NCI-H128 (cell line): Measurements from ENCODE around the gene HAT1.
"Not testable (repeated sequence)": the region's sequence is repeated elsewhere in the genome, so short reads cannot be mapped to it uniquely, and the experiment has no call there.

Source experiments
- DNase-seq: peaks from one replicate; lab custom pipeline; 2025; ENCODE audit not compliant: unreplicated experiment; lab: John Stamatoyannopoulos, UW

HAT1 gene

DNA sequence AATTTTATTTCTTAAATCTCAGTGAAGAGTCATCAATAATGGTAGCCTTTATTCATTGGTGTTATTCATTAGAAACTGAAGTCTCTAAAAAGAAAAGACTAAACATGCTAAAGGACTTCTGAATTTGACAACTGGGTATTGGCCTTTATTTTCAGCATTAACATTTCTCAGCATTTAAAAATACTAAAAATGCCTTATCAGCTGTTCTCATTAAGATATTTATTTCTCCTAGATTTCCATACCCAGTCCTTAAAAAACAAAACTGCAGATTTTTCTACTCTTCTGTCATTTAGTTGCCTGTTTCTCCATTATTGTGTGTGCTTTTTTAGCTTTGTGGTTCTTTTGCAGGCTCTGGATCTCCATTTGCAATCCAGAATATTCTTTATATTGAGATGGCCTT lies 46.2 kb downstream of the HAT1 start:
- DNase-seq, result no peak

DNA sequence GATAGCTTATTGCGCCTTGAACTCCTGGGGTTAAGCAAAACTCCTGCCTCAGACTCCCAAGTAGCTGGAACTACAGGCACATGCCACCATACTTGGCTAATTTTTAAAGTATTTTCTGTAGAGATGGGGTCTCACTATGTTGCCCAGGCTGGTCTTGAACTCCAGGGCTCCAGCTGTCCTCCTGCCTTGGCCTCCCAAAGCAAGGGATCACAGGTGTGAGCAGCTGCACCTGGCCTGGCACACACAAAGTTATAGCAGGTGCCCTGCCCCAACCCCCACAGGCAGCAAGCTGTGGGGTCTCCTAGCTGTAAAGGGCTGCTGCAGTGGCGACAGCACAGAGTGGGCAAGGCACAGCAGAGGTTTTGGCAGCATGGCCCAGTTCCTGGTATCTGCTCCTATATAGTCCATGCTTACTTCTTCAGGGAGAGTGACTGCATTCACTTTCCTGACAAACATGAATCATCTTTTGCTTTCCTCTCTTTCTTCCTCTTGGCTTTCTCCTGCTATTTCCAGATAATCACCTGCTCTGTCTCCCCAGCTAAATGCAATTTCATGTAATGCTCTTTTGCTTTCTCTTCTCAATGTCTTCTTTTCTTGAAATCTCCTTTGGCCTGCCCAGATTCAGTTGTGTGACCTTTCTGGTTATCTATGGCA lies 50.2 kb downstream of the HAT1 start:
- DNase-seq, result no peak

DNA sequence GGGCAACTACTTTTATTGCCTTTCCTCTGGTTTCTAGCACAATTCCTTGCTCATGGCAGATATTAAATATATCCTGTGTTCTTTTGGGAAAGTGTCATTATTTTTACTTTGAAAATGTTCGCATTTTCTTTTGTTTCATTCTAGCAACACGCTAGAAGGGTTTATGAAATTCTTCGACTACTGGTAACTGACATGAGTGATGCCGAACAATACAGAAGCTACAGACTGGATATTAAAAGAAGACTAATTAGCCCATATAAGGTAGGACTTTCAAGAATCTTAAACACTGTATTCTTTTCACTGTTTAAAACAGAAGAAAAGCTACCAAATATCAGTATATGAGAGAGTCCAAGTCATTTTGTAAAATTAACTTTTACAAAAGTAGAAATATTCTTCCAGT lies 56.8 kb downstream of the HAT1 start:
- DNase-seq, result no peak

DNA sequence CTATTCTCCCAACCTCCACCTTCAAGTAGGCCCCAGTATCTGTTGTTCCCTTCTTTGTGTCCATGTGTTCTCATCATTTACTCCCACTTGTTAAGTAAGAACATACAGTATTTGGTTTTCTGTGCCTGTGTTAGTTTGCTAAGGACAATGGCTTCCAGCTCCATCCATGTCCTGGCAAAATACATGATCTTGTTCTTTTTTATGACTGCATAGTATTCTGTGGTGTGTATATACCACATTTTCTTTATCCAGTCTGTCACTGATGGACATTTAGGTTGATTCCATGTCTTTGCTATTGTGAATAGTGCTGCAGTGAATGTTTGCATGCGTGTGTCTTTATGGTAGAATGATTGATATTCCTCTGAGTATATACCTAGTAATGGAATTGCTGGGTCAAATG lies 61.7 kb downstream of the HAT1 start:
- not testable (repeated sequence) for DNase-seq

DNA sequence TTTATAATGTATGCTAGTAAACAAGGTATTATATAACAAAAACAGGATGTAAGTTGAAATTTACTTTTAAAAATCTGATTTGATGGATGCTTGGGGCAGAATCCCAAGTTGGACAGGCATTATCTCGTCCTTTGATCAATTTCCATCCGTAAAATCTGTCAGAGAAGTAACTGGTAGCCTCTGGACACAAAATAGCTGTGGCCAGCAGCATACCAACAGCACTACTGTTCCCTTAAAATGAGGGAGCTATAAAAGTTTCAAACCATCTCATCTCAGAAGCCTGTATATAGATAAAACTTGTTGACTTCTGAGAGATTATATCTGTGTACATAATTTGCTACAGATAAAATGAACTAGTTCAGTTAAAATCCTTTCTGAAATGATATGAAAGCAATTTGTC lies 62.8 kb downstream of the HAT1 start:
- DNase-seq, result no peak

DNA sequence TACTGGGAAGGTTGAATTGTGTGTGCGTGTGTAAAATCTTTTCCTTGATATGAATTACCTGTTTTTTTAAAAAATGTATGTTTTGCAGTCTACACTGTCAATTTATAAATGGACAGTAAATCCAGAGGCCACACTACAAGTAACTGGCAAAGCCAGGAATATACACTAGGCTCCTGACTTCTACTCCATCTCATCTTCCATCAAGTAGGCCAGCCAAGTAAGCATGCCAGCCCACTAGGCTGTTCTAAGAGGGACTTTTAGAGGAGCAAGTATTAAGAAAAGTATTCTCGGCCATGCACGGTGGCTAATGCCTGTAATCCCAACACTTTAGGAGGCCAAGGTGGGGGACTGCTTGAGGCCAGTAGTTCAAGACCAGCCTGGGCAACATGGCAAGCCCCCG lies 64.5 kb downstream of the HAT1 start:
- DNase-seq, result no peak

DNA sequence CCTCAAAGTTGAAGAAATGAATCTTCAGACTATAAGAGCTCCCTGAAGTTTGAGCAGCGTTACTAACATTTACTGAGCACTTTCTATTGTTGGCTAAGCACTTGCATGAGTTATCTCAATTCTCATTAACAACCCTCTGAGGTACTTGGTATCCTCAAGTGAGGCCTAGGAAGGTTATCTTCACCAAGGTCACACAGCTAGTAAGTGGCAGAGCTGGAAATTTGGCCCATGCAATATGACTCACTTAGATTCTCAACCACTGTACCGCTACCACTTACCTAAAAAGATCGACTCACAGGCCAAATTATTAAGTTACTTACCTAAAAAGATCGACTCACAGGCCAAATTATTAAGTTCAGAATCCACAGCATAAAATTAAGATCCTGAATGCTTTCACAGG lies 68.8 kb downstream of the HAT1 start:
- no peak for DNase-seq

DNA sequence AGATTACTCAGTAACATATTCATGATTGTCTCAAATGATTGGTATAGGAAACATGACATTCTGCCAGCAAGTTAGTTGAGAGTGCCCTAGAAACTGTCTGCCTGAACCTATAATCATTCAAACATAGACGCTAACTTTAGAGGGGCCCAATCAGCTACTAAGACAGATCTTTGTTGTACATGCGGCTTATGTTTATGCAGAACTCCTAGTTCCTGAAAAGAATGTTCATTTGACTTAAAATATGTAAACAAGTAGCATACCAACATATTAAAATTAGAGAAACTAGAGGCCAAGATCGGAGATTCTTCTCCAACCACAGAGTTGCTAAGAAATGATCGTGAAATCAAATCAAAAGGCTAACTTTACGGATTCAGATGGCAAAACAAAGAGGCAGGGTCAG lies 73.3 kb downstream of the HAT1 start:
- DNase-seq, result no peak

DNA sequence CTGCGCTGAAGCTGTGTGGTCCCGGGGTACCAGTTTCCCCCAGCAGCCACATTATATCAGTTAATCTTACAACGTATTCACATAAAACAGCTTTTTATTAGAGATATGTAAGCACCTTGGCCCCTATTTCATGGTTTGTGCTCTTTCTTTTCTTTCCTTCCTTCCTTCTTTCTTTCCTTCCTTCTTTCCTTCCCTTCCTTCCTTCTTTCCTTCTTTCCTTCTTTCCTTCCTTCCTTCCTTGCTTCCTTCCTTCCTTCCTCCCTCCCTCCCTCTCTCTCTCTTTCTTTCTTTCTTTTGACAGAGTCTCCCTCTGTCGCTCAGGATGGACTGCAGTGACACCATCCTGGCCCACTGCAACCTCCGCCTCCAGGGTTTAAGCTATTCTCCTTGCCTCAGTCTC lies 73.8 kb downstream of the HAT1 start:
- no peak for DNase-seq

DNA sequence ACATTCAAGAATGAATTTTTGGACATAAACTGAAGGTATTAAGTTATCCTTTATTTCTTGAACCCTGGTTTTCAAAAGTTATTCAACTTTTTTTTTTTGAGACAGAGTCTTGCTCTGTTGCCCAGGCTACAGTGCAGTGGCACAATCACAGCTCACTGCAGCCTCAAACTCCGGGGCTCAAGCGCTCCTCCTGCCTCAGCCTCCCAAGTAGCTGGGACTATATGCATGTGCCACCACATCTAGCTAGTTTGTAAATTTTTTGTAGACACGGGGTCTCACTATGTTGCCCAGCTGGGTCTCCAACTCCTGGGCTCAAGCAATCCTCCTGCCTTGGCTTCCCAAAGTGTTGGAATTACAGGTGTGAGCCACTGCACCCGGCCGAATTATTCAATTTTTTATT lies 74.8 kb downstream of the HAT1 start:
- not testable (repeated sequence) for DNase-seq

DNA sequence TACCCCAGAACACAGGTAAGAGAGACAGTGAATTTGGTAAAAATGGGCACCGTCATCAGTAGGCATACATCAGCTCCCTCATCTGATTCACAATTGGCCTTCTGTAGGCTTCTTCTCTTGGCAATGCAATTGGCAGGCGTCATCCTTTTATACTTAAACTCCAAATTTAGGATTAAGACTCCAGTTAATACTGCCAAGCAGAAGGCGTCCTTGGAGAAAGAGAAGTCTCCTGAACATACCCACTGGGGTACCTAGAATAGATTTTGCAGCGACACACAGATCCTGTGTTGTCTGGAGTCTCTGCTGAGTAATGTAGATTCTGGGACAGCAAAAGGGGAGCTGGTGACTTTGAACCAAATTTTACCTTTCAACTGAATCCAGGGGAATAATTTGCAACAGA lies 76.9 kb downstream of the HAT1 start:
- DNase-seq, result no peak

DNA sequence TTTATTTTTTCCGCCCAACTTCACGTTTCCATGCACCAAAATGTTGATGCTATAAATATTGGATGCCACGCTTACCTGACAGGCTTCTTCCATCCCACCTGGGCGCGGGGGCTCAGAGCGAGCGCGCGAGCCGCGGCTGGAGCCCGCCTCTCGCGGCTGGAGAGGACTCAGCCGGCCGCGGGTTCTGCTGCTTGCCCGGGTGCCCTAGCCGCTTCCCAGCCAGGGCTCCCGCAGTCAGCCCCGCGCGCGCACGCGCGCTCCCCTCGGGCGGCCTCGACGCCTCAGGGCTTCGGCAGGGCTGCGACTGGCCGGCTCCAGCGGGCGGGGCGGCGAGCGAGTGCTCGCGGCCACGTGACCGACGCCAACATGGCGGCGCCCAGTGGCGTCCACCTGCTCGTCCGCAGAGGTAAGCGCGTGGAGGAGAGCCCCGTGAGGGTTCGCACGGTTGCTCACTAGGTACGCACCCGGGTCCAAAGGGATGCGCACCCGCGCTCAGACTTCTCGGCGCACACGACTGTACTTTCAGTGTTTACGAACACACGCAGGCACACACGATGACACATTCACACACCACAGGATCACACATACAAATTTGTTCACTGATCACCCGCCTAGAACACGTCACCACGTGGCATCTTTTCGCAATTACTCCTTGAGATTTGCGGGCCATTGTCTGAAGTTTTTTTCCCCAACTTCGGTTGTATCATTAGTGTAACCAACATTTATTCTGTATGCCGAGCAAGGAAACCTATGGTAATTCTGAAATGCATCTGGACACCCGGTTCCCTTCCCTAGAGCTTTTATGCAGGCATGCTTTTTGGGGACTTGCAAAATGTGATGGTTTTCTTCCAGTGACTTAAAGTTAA lies 77.6 kb downstream of the HAT1 start, which contains the start of gene METAP1D:
TSS of gene METAP1D (plus strand) at position 350 of the 866 bp plus-strand sequence. CDS start at position 367, 17 bp downstream.
- peak; percentile 53 for DNase-seq

DNA sequence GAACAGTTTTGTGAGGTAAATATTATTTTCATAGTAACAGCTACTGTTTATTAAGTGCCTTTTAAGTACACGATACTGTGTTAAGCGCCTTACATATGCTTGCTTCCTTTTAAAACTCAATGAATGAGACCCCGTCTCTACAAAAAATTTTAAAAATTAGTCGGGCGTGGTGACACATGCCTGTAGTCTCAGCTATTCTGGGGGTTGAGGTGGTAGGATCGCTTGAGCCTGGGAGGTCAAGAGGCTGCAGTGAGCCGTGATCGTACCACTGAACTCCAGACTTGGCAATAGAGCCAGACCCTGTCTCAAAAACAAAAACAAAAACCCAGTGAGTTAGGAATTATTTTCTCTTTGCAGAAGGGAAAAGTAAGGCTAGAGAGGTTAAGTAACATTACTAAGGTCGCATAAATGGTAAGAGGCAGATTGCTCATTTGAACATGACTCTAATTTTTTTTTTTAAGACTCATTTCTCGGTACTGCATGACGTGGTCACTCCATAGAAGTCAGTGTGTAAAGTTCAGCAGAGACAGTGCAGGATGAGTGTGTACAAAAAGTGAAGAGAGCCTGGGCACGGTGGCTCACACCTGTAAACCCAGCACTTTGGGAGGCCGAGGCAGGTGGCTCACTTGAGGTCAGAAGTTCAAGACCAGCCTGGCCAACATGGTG lies 78.6 kb downstream of the HAT1 start:
- no peak for DNase-seq

DNA sequence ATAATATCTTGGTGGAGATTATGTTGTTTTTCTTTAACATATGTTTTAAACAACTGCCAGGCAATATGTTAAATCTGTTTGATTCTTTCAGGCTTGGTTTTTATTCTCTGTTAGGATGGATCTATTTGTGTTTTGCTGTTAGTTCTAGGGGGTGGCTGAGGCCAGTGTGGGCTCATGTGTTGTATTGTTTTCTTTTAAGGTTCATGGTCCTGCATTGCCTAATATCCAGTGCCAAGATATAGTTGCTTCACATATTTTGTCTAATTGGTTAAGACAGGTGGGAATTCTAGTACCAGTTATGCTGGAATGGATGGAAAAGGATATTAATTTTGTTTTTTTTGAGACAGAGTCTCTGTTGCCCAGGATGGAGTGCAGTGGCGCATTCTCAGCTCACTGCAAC lies 85.1 kb downstream of the HAT1 start:
- DNase-seq, result no peak

DNA sequence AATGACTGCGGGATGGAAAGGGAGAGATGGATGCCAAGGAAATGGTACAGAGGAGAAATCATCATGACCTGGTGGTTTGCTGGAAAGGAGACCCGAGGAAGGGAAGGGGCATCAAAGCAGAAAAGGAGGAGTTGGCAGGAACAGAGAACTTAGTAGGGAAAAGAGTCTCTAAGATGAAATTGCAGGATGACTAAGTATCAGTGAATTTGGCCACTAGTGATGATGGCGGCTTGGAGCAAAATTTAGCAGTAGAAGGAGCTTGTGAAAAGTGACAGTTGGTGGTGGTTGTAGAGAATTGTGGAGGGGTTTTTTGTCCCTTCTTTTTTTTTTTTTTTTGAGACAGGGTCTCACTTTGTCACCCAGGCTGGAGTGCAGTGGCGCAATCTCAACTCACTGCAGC lies 87.6 kb downstream of the HAT1 start:
- DNase-seq, result no peak

DNA sequence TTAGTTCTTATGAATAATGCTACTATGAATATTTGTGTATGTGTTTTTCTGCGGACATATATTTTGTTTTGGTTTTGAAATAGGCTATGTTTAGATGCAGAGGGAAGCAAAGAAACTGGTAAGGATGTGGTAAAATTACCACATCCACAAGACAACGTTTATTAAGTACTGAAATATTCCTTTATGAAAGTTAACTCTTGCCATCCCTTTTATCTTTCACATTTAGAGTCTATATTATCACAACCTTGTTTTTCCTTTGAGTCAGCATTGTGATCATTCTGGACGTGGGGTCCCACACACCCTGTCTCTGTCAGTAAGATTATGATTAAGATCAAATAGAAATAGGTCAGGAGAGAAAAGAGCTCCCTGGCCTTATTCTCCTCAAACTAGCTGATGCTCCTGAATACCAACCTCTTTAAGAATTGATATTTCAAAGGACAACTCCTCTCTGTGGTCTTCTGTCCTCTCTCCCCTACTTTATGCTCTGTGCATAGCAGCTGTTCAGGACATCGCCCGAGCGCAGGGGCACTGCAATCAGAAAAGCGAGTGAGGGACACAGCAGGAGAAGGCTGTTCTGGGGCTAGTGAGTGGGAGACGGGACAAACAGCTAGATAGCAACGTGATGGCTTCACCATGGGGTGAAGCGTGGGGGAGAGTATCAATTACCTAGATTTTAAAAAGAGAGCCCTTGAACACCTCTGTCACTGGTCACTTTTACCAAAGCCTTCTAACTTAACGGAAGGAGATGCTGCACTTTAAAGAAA lies 89.7 kb downstream of the HAT1 start:
- no peak for DNase-seq

DNA sequence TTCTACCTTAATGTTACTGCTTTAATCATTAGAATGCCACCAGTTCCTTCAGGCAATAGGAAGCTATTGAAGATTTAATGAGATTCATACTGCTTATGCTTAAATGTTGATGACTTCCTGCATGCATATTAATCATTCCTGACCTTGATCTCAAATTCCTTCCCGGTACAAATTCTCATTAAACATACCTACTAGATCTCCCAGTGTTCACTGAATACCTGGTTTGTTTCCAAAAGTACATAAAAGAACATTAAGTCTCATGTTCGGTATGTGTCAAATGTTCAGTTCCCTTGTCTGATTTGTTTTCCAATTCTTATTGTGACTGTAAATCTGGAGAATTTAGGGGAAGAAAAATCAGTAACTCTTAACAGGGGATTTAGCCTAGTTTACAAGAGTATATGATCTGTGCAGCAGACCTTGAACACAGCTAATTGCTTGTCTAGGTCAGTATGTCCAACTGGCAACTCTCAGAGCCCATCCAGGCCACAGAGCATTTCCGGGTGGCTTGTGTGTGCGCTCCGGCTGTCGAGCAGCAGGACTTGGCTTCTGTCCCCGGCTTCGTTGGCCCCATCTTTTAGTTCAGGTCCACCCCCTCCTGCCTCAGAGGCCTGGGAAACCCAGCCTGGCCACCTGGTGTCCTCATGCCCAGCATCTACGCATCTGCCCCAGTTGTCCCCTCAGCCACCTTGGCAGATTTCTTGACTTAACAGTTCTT lies 90.6 kb downstream of the HAT1 start:
- DNase-seq, result no peak

DNA sequence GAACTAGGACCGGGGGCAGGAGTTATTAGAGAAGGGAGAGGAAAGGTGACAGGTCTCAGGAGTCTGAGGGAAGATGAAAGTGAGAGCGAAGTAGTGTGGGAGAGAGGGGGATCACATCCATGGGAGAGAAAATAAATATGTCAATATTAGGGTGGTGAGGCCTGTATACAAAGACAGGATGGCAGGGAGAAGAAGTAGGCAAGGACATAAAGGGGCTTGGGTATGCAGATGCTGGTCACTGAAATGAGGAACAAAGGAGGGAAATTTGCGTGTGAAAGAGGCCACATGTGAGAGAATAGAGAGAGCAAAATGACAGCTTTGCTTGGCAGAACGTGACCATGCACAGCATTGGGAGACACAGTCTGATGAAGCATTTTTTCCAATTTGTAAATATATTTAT lies 91.1 kb downstream of the HAT1 start:
- no peak for DNase-seq

DNA sequence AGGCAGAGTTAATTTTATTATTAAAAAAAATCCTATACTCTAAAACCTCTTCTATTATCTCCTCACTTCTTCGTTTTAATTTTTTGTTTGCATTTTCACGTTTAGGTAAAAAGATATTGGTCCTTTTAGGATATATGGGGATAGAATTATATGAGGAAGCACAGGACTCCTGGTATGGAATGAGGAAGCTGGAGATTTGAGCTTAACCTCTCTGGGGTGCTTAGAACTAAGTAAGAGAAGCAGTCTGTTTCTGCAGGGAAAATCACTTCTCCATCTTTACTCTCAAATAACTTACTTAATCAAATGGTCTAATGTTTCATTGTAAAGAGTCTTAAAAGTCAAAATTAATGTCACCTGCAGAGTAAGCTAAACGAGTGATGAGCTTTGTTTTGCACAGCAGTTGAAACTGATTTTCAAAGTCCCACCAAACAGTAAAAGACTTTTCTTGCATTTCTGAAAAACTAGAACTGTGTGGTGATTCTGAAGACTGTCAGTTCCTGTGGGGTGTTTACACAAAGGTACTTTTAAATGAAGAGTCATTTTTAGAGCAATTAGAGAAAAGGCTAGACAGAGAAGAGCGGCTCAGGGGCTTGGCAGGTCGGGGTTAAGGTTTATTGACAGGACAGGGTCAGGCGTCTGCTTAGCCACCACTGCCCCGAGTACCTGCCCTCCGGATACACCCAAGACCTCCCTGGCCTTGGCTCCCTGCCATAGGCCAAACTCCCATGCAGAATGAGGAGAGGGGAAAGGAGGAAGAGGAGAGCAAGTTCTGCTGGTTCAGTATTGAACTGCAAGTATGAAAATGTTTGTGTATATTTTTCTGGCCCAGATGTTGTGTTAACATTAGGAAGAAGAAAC lies 99.0 kb downstream of the HAT1 start:
- DNase-seq, result no peak

DNA sequence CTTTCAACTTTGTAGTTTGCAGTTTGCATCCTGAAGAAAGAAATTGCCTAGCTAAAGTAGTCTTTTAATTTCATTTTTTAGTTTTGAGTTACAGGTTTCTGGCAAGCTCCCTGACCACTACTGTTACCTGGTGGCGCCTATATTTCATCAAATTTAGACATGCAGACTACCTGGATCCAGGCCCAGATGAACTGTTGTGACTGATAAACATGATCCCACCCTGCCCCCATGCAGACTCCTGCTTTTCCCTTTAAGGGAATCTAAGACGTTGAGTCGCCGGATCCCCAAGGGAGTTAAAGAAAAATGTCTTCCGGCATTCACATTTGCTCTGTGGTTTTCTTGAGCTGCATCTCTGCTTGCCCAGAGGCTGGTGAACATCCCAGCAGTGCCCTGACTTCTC lies 99.7 kb downstream of the HAT1 start:
- DNase-seq, result no peak
